Neuron (in vitro differentiated cells): ENCODE measurements around the gene CYP4F12.
"Not testable (repeated sequence)": the region's sequence is repeated elsewhere in the genome, so short reads cannot be mapped to it uniquely, and the experiment has no call there.

Source experiments
- H2AFZ ChIP-seq: one replicate; pipeline ENCODE4 v1.6.1; 2013; ENCODE audit warnings: low read depth, mild to moderate bottlenecking, inconsistent platforms, low read length, moderate library complexity
- H3K27me3 ChIP-seq: one replicate; pipeline ENCODE4 v1.6.1; 2013; ENCODE audit warnings: low read length; ENCODE audit not compliant: insufficient read depth
- H3K36me3 ChIP-seq: one replicate; pipeline ENCODE4 v1.6.1; 2013; ENCODE audit warnings: low read length; ENCODE audit not compliant: insufficient read depth
- H3K4me1 ChIP-seq: one replicate; pipeline ENCODE4 v1.6.1; 2013; ENCODE audit warnings: low read length; ENCODE audit not compliant: insufficient read depth
- H3K4me3 ChIP-seq: 2 replicates; pipeline ENCODE4 v1.5.1; 2013; ENCODE audit warnings: mild to moderate bottlenecking, low read length, moderate library complexity
- H3K9me3 ChIP-seq: one replicate; pipeline ENCODE4 v1.6.1; 2013; ENCODE audit warnings: low read length

Gene CYP4F12

GRCh38 chr19:15640904-15641597 is 31.8 kb upstream of the CYP4F12 start:
- no peaks in the 10 kb centered on the region for H3K9me3 ChIP-seq
- H3K4me1 ChIP-seq: no peaks in the 10 kb centered on the region
- no peak overlapping the region for H3K4me3 ChIP-seq
- H3K27me3 ChIP-seq: no peaks in the 10 kb centered on the region
- no peaks in the 10 kb centered on the region for H3K36me3 ChIP-seq
- no peak overlapping the region for H2AFZ ChIP-seq

GRCh38 chr19:15641901-15642491 is 30.9 kb upstream of the CYP4F12 start:
- no peaks in the 10 kb centered on the region for H3K9me3 ChIP-seq
- no peak overlapping the region for H2AFZ ChIP-seq
- no peaks in the 10 kb centered on the region for H3K4me1 ChIP-seq
- H3K36me3 ChIP-seq: no peaks in the 10 kb centered on the region
- H3K27me3 ChIP-seq: no peaks in the 10 kb centered on the region
- no peak overlapping the region for H3K4me3 ChIP-seq

GRCh38 chr19:15642807-15643206 is 30.1 kb upstream of the CYP4F12 start:
- Histone ChIP-seq H3K4me3 (no peak overlapping the region), H3K9me3 (no peaks in the 10 kb centered on the region), H3K27me3 (no peaks in the 10 kb centered on the region), H3K36me3 (no peaks in the 10 kb centered on the region), H3K4me1 (no peaks in the 10 kb centered on the region), H2AFZ (no peak overlapping the region)

GRCh38 chr19:15643387-15643786 is 29.5 kb upstream of the CYP4F12 start:
- Histone ChIP-seq H3K27me3 (no peaks in the 10 kb centered on the region), H3K4me3 (no peak overlapping the region), H3K9me3 (no peaks in the 10 kb centered on the region)

GRCh38 chr19:15644066-15644741 is 28.7 kb upstream of the CYP4F12 start:
- H2AFZ ChIP-seq: no peak overlapping the region
- no peaks in the 10 kb centered on the region for H3K9me3 ChIP-seq
- H3K4me1 ChIP-seq: no peaks in the 10 kb centered on the region
- no peaks in the 10 kb centered on the region for H3K27me3 ChIP-seq
- no peaks in the 10 kb centered on the region for H3K36me3 ChIP-seq
- no peak overlapping the region for H3K4me3 ChIP-seq

More at GRCh38 chr19:15643387-15643786, 29.5 kb upstream of the CYP4F12 start:
- H3K4me1 ChIP-seq: no peaks in the 10 kb centered on the region
- no peak overlapping the region for H2AFZ ChIP-seq
- no peaks in the 10 kb centered on the region for H3K36me3 ChIP-seq

GRCh38 chr19:15644816-15645215 is 28.1 kb upstream of the CYP4F12 start:
- Histone ChIP-seq H3K4me3 (no peak overlapping the region), H3K9me3 (no peaks in the 10 kb centered on the region), H3K4me1 (no peaks in the 10 kb centered on the region), H3K36me3 (no peaks in the 10 kb centered on the region), H2AFZ (no peak overlapping the region), H3K27me3 (no peaks in the 10 kb centered on the region)

- no peaks in the 10 kb centered on the region for H3K27me3 ChIP-seq
- no peak overlapping the region for H2AFZ ChIP-seq
- H3K36me3 ChIP-seq: no peaks in the 10 kb centered on the region
- H3K9me3 ChIP-seq: no peaks in the 10 kb centered on the region
- no peak overlapping the region for H3K4me3 ChIP-seq
- no peaks in the 10 kb centered on the region for H3K4me1 ChIP-seq
These were observed 23.4 kb upstream of the CYP4F12 start for GRCh38 chr19:15649526-15649925.

GRCh38 chr19:15650123-15650522 is 22.8 kb upstream of the CYP4F12 start:
- H3K9me3 ChIP-seq, H3K4me3 ChIP-seq, H2AFZ ChIP-seq, H3K36me3 ChIP-seq, H3K27me3 ChIP-seq, H3K4me1 ChIP-seq: not testable (repeated sequence)

GRCh38 chr19:15651791-15652190 is 21.1 kb upstream of the CYP4F12 start:
- Histone ChIP-seq H3K36me3 (no peaks in the 10 kb centered on the region), H3K4me3 (no peak overlapping the region), H2AFZ (no peak overlapping the region), H3K27me3 (no peaks in the 10 kb centered on the region), H3K4me1 (no peaks in the 10 kb centered on the region), H3K9me3 (no peaks in the 10 kb centered on the region)

- H3K9me3 ChIP-seq: no peaks in the 10 kb centered on the region
- no peaks in the 10 kb centered on the region for H3K36me3 ChIP-seq
- H3K4me1 ChIP-seq: no peaks in the 10 kb centered on the region
- no peak overlapping the region for H3K4me3 ChIP-seq
- H2AFZ ChIP-seq: no peak overlapping the region
- no peaks in the 10 kb centered on the region for H3K27me3 ChIP-seq
These were observed 20.2 kb upstream of the CYP4F12 start for GRCh38 chr19:15652559-15653278.

- Histone ChIP-seq H3K4me3 (no peak overlapping the region), H3K36me3 (no peaks in the 10 kb centered on the region), H2AFZ (no peak overlapping the region), H3K4me1 (no peaks in the 10 kb centered on the region), H3K27me3 (no peaks in the 10 kb centered on the region), H3K9me3 (no peaks in the 10 kb centered on the region)
These were observed 16.4 kb upstream of the CYP4F12 start for GRCh38 chr19:15656467-15656866.

GRCh38 chr19:15663247-15663646 is 9.6 kb upstream of the CYP4F12 start:
- Histone ChIP-seq H3K36me3 (no peaks in the 10 kb centered on the region), H3K9me3 (no peaks in the 10 kb centered on the region), H2AFZ (no peak overlapping the region), H3K27me3 (no peaks in the 10 kb centered on the region), H3K4me1 (no peaks in the 10 kb centered on the region), H3K4me3 (no peak overlapping the region)

- Histone ChIP-seq H3K4me3 (no peak overlapping the region), H3K36me3 (no peaks in the 10 kb centered on the region), H3K4me1 (no peaks in the 10 kb centered on the region), H2AFZ (no peak overlapping the region), H3K9me3 (no peaks in the 10 kb centered on the region), H3K27me3 (no peaks in the 10 kb centered on the region)
These were observed 6.7 kb upstream of the CYP4F12 start for GRCh38 chr19:15666186-15666585.
